CD4-positive, alpha-beta T cell treated with Interleukin-17A for 1 hour (primary cell): Measurements from ENCODE around the gene BNIP3.
A peak's percentile ranks its signal among the peaks of the same experiment; 100 is the strongest.
"Not testable (repeated sequence)": the region's sequence is repeated elsewhere in the genome, so short reads cannot be mapped to it uniquely, and the experiment has no call there.

Experiments
- DNase-seq: peaks from one replicate; pipeline ENCODE4 v3.0.0-alpha.2; 2020

The BNIP3 gene

GRCh38 chr10:132001238-132001972 is 19.7 kb upstream of the BNIP3 start:
- DNase-seq, result peak; percentile 46

GRCh38 chr10:131998845-131999681 is 17.3 kb upstream of the BNIP3 start:
- DNase-seq, result no peak

GRCh38 chr10:131998050-131998844 is 16.5 kb upstream of the BNIP3 start:
- no peak for DNase-seq

- DNase-seq, result no peak
These were observed 15.8 kb upstream of the BNIP3 start for GRCh38 chr10:131997366-131998049.

- no peak for DNase-seq
These were observed 15.0 kb upstream of the BNIP3 start for GRCh38 chr10:131996466-131997365.

GRCh38 chr10:131994435-131994834 is 12.7 kb upstream of the BNIP3 start:
- no peak for DNase-seq

GRCh38 chr10:131993275-131993674 is 11.6 kb upstream of the BNIP3 start:
- no peak for DNase-seq

GRCh38 chr10:131991726-131992125 is 10.0 kb upstream of the BNIP3 start:
- no peak for DNase-seq

GRCh38 chr10:131987786-131988185 is 6.1 kb upstream of the BNIP3 start:
- not testable (repeated sequence) for DNase-seq

- DNase-seq, result not testable (repeated sequence)
These were observed 5.6 kb upstream of the BNIP3 start for GRCh38 chr10:131987301-131987700.

GRCh38 chr10:131986851-131987250 is 5.1 kb upstream of the BNIP3 start:
- DNase-seq, result not testable (repeated sequence)

GRCh38 chr10:131983780-131984179 is 2.1 kb upstream of the BNIP3 start:
- DNase-seq, result no peak

GRCh38 chr10:131982796-131983195 is 1.1 kb upstream of the BNIP3 start:
- no peak for DNase-seq

- DNase-seq, result no peak
These were observed 548 bp upstream of the BNIP3 start for GRCh38 chr10:131982185-131982756.

GRCh38 chr10:131980761-131981428 is 828 bp downstream of the BNIP3 start:
- DNase-seq, result no peak

- no peak for DNase-seq
These were observed 1.4 kb downstream of the BNIP3 start for GRCh38 chr10:131980321-131980720.

GRCh38 chr10:131979821-131980270 is 1.9 kb downstream of the BNIP3 start:
- no peak for DNase-seq

GRCh38 chr10:131979336-131979735 is 2.4 kb downstream of the BNIP3 start:
- DNase-seq, result no peak

GRCh38 chr10:131978851-131979250 is 2.9 kb downstream of the BNIP3 start:
- DNase-seq, result no peak

- no peak for DNase-seq
These were observed 3.4 kb downstream of the BNIP3 start for GRCh38 chr10:131978366-131978765.
